ENCODE results near the gene MAPKAPK3. TPM values are rescaled to one million over a fixed set of nuclear protein-coding genes. Genes with fewer than 3 reads are reported as not detected.

Gene MAPKAPK3
- total RNA-seq, 1 experiment from 2014 or later: 40.1 TPM

DNA sequence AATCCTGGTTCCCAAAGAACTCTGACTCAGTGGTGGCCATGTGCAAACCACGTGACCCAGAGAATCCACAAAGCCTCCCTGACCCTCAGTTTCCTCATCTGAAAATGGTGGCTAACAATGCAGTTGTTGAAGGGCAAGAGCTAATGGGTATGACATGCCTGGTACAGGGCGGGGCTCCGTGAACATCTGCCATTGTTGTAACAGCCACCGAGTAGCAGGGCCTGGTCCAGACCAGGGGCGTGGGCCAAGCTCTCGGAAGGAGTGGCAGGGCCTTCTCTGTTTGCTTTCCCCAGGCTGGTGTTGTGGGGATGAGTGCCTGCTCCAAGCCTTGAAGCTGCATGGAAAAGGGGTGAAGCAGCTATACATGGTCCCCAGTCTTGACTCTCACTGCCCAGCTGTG is 13.4 kb downstream of the MAPKAPK3 start:
- intact Hi-C loops (cut with micrococcal nuclease; ENCODE audit: unreplicated experiment): no loop called here
- Histone ChIP-seq H3K4me3 (ENCODE audit: low read depth, low read length) (no peak overlapping the region), H3K9me3 (no peaks in the 10 kb centered on the region), H3K4me1 (no peaks in the 10 kb centered on the region), H3K36me3 (ENCODE audit: control insufficient read depth, insufficient read depth, low read length) (no peaks in the 10 kb centered on the region), H3K27me3 (replicated peaks; ENCODE audit: control insufficient read depth, insufficient read depth, low read length) (no peaks in the 10 kb centered on the region)
- DNase-seq: no peak
- CTCF ChIA-PET: interaction anchor here (1.8 kb wide), 1 partner anchor 14 kb away, joined by 6 read pairs; the partner anchor contains the start of gene MAPKAPK3
- no TSS peak for BruUV-seq (replicated peaks)
- peaks cover 17% of the 10 kb centered on the region for H3K36me3 Mint-ChIP-seq (ENCODE audit: insufficient read depth, unreplicated experiment)
- POLR2A ChIA-PET: no interaction called here
- TF ChIP-seq, protein P1, sequence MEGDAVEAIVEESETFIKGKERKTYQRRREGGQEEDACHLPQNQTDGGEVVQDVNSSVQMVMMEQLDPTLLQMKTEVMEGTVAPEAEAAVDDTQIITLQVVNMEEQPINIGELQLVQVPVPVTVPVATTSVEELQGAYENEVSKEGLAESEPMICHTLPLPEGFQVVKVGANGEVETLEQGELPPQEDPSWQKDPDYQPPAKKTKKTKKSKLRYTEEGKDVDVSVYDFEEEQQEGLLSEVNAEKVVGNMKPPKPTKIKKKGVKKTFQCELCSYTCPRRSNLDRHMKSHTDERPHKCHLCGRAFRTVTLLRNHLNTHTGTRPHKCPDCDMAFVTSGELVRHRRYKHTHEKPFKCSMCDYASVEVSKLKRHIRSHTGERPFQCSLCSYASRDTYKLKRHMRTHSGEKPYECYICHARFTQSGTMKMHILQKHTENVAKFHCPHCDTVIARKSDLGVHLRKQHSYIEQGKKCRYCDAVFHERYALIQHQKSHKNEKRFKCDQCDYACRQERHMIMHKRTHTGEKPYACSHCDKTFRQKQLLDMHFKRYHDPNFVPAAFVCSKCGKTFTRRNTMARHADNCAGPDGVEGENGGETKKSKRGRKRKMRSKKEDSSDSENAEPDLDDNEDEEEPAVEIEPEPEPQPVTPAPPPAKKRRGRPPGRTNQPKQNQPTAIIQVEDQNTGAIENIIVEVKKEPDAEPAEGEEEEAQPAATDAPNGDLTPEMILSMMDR (IDR thresholded peaks at IDR 0.05; ENCODE audit: insufficient read depth in 1 of 2, low read depth in 1 of 2, low read length in 1 of 2, severe bottlenecking in 1 of 2, unreplicated experiment in 1 of 2): no peak
- H3K4me1 Mint-ChIP-seq (ENCODE audit: low read depth, unreplicated experiment): peaks cover 6% of the 10 kb centered on the region
- no peaks in the 10 kb centered on the region for H3K9me3 Mint-ChIP-seq (ENCODE audit: unreplicated experiment)
- H3K27ac Mint-ChIP-seq (ENCODE audit: unreplicated experiment): no peak overlapping the region
- no peak overlapping the region for H3K4me3 Mint-ChIP-seq (ENCODE audit: unreplicated experiment)
- no peaks in the 10 kb centered on the region for H3K27me3 Mint-ChIP-seq (ENCODE audit: insufficient read depth, unreplicated experiment)

DNA sequence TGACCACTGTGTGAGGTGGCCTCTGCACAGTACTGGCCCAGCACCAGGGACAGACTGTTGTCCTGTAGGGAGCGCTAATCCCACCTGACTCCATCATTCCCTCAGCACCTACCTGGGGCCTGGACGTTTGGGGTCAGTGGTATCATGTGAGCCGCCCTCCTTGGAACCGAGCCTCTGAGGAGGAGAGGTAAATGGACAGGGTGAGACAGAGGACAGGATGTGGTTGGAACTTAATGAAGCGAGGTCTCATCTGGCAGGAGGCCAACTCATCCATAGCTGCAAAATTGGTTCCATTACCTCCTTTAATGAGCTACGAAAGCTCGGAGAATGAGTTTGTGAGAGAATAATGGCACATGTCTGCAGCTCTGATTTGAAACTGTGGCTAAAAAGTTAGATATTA is 13.9 kb downstream of the MAPKAPK3 start:
- POLR2A ChIA-PET: no interaction called here
- TF ChIP-seq, protein P1 (IDR thresholded peaks at IDR 0.05; ENCODE audit: insufficient read depth in 1 of 2, low read depth in 1 of 2, low read length in 1 of 2, severe bottlenecking in 1 of 2, unreplicated experiment in 1 of 2): no peak
- Mint-ChIP-seq H3K9me3 (ENCODE audit: unreplicated experiment) (no peaks in the 10 kb centered on the region), H3K27me3 (ENCODE audit: insufficient read depth, unreplicated experiment) (no peaks in the 10 kb centered on the region), H3K4me3 (ENCODE audit: unreplicated experiment) (no peak overlapping the region), H3K4me1 (ENCODE audit: low read depth, unreplicated experiment) (peaks cover 6% of the 10 kb centered on the region), H3K36me3 (ENCODE audit: insufficient read depth, unreplicated experiment) (peaks cover 17% of the 10 kb centered on the region), H3K27ac (ENCODE audit: unreplicated experiment) (no peak overlapping the region)
- Histone ChIP-seq H3K27me3 (replicated peaks; ENCODE audit: control insufficient read depth, insufficient read depth, low read length) (no peaks in the 10 kb centered on the region), H3K36me3 (ENCODE audit: control insufficient read depth, insufficient read depth, low read length) (no peaks in the 10 kb centered on the region), H3K4me1 (no peaks in the 10 kb centered on the region), H3K9me3 (no peaks in the 10 kb centered on the region), H3K4me3 (ENCODE audit: low read depth, low read length) (no peak overlapping the region)
- no TSS peak for BruUV-seq (replicated peaks)
- intact Hi-C loops (cut with micrococcal nuclease; ENCODE audit: unreplicated experiment): no loop called here
- CTCF ChIA-PET: interaction anchor here (0.6 to 1.8 kb wide), 2 partner anchors 14 to 754 kb away, joined by 3 to 6 read pairs; partner anchors contain the start of genes MANF and MAPKAPK3
- DNase-seq: no peak

DNA sequence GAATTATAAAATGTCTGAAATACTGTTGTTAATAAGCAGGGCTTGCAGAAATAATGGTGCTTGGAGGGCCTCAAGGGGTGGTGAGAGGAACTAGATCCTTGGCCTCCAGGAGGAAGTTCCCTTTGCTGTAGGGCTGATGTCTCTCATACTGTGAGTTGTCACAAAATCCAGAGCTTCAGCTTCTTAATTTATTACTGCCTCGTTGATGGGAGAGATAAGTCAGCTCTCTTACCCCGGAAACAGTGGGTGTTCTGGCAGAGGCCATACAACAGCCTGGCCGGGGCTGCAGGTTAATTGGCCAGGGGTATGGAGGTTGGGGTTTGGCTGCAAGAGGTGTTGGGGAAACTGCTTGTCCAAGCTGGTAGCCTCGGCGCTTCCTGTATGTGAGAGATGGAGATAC is 15.5 kb downstream of the MAPKAPK3 start:
- Mint-ChIP-seq H3K9me3 (ENCODE audit: unreplicated experiment) (no peaks in the 10 kb centered on the region), H3K27ac (ENCODE audit: unreplicated experiment) (no peak overlapping the region), H3K27me3 (ENCODE audit: insufficient read depth, unreplicated experiment) (no peaks in the 10 kb centered on the region), H3K4me3 (ENCODE audit: unreplicated experiment) (no peak overlapping the region), H3K4me1 (ENCODE audit: low read depth, unreplicated experiment) (peaks cover 4% of the 10 kb centered on the region), H3K36me3 (ENCODE audit: insufficient read depth, unreplicated experiment) (peaks cover 16% of the 10 kb centered on the region)
- ChIA-PET POLR2A (no interaction called here), CTCF (interaction anchor here (1.8 kb wide), 1 partner anchor 16 kb away, joined by 6 read pairs; the partner anchor contains the start of gene MAPKAPK3)
- Histone ChIP-seq H3K9me3 (no peaks in the 10 kb centered on the region), H3K4me3 (ENCODE audit: low read depth, low read length) (no peak overlapping the region), H3K4me1 (no peaks in the 10 kb centered on the region), H3K36me3 (ENCODE audit: control insufficient read depth, insufficient read depth, low read length) (no peaks in the 10 kb centered on the region), H3K27me3 (replicated peaks; ENCODE audit: control insufficient read depth, insufficient read depth, low read length) (no peaks in the 10 kb centered on the region)
- intact Hi-C loops (cut with micrococcal nuclease; ENCODE audit: unreplicated experiment): no loop called here
- no peak for DNase-seq
- TF ChIP-seq, protein P1 (IDR thresholded peaks at IDR 0.05; ENCODE audit: insufficient read depth in 1 of 2, low read depth in 1 of 2, low read length in 1 of 2, severe bottlenecking in 1 of 2, unreplicated experiment in 1 of 2): no peak
- no TSS peak for BruUV-seq (replicated peaks)

Data from Caco-2 (cell line).